ENCODE data around the gene KRT13. TPM values are rescaled to one million over a fixed set of nuclear protein-coding genes. Genes with fewer than 3 reads are reported as not detected.

KRT13 gene
- total RNA-seq, 1 donor from 2014 or later, result 1.0 TPM

- TF ChIP-seq CTCF (conservative IDR thresholded peaks at IDR 0.05; ENCODE audit: low read depth, low read length), result peak; percentile 41
- no peak for DNase-seq (ENCODE audit: low read depth)
- H3K4me3 ChIP-seq (ENCODE audit: low read depth, low read length), result no peak overlapping the region
Observed at GRCh38 chr17:41486809-41487530, 18.4 kb downstream of the KRT13 start.

DNA sequence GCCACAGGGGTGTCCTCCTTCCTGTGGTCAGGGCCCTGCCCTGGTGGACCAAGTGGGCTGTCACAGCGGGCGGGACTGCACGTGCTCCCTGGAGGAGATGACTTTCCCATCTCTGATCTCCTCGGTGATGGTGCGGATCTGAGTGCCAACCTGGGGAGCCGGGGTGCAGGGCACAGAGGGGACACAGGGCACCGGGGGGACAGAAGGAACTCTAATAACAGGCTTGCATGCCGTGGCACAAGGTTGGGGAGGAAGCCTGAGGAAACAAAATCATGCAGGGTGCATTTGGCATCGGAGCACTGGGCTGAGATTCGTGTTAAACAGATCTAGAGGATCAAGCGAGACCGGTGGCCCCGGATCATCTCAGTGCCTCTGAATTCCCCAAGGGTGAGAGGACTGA, 19.1 kb downstream of the KRT13 start:
- no peak for TF ChIP-seq CTCF (conservative IDR thresholded peaks at IDR 0.05; ENCODE audit: low read depth, low read length)
- no peak overlapping the region for H3K4me3 ChIP-seq (ENCODE audit: low read depth, low read length)
- DNase-seq (ENCODE audit: low read depth), result no peak

- TF ChIP-seq CTCF (conservative IDR thresholded peaks at IDR 0.05; ENCODE audit: low read depth, low read length), result no peak
- DNase-seq (ENCODE audit: low read depth), result no peak
- no peak overlapping the region for H3K4me3 ChIP-seq (ENCODE audit: low read depth, low read length)
Observed at GRCh38 chr17:41484920-41485904, 20.2 kb downstream of the KRT13 start.

DNA sequence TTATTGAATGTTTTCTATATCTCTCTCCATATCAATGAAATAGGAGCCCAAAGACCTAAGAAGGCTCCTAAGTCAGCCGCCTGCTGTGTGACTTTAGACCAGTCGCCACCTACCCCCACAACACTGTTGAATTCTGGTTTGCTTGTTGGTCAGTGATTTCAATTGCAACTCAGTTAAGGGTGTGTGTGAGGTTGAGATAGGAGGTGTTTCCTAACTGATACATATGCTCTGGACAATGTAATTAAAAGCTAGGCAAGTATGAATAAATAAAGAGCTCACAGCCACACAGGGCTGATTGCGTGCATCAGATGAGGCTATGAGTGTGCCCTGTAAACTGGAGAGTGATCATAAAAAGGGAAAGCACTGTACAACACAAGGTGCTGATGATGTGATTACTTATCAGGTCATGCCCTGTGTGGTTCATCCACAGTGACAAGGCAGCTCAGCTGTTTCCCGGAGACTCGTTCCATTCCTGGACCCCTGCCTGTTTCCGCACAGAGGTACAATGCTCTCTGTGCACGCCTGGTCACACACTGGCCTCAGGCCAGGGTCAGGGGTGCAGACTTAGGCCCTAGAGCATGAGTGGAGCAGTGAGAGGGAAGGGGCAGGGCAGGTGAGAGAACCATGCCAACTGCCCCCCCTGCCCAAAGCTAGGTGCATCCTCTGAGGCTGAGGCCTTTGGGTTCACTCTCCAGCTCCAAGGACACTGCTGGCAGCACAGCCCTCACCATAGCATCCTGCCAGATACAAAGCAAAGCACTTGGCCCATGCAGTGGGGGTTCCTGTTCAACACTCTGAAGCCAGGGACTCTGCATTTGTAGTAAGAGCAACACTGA, 21.2 kb downstream of the KRT13 start:
- DNase-seq (ENCODE audit: low read depth), result no peak
- no peak for TF ChIP-seq CTCF (conservative IDR thresholded peaks at IDR 0.05; ENCODE audit: low read depth, low read length)

DNA sequence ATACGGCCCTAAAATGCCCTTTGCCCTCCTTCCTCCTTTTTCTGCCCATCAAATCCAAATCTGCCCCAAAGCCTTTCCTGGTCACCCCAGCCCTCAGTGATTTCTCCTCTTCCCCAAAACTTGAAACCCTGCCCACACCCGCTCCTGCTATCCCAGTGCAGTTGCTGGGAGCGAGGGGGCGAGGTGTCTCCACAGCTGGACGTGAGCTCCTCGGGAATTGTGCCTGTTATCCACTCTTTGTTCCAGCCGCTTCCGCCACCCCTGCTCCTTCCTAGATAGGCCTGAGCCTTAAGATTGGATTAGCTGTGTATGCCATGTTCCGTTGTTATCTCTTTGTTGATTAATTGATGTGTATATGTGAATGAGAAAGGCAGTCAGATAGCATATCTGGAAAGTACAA, 21.9 kb downstream of the KRT13 start:
- no peak for DNase-seq (ENCODE audit: low read depth)
- TF ChIP-seq CTCF (conservative IDR thresholded peaks at IDR 0.05; ENCODE audit: low read depth, low read length), result no peak
- no peak overlapping the region for H3K4me3 ChIP-seq (ENCODE audit: low read depth, low read length)

More for the DNA sequence above, 21.2 kb downstream of the KRT13 start:
- no peak overlapping the region for H3K4me3 ChIP-seq (ENCODE audit: low read depth, low read length)

DNA sequence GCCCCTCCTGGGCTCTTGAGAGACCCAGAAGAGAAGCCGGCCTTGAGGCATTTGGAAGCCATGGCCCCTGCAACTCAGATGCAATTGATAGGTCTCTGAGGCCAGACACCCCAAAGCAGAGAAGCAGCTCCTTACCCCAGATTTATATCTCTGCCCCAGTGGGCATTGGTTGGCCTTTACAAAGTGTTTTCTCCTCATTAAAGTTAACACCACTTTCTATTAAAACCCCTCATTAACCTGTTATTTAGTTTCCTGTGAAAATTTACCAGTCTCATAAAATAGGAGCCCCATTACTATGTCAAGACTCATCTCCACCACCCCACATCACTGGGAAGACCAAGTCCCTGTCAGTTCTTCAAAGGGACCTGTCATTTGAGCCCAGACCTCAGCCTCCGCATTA, 24.4 kb downstream of the KRT13 start, which contains the start of gene KRT35:
Gene KRT35 (minus strand): TSS at position 116 of the 400 bp plus-strand sequence. CDS start 54 bp downstream, at position 62.
- DNase-seq (ENCODE audit: low read depth), result no peak
- H3K4me3 ChIP-seq (ENCODE audit: low read depth, low read length), result no peak within 1 kb of the TSS
- no peak for TF ChIP-seq CTCF (conservative IDR thresholded peaks at IDR 0.05; ENCODE audit: low read depth, low read length)
